Embryonic facial prominence (tissue), 1 donor: ENCODE data around the gene SRSF9.
"Not testable (repeated sequence)": the region's sequence is repeated elsewhere in the genome, so short reads cannot be mapped to it uniquely, and the experiment has no call there.

Source experiments
- DNase-seq: peaks from one replicate; pipeline ENCODE4 v3.0.0-alpha.2; 2016; ENCODE audit errors: extremely low spot score

SRSF9 gene

GRCh38 chr12:120469450-120470149, at the start of gene SRSF9:
Gene SRSF9, minus strand, starts transcription at chr12:120469748. Its CDS starts 139 bp downstream, at chr12:120469609.
- DNase-seq, result peak; percentile 90

- DNase-seq, result not testable (repeated sequence)
Measured at GRCh38 chr12:120519324-120519723, 49.8 kb upstream of the SRSF9 start.

DNA sequence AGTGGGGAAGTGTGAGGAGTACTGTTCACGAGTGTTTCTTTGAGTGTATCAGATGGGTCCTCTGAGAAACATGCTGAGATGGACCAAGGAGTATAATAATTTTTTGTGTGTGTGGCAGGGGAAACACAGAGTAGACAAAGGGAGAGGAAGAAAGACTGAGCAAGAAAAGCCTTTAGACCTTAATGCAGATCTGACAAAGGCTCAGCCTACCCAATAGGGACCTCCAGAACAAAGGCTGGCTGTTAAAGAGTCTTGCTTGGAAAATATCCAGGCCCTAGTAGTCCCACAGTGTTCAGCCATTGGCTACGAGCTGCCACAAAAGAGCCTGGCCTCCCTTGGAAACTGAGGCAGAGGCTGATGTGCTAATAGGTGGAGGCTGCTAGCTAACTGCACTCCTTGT, 45.9 kb upstream of the SRSF9 start:
- no peak for DNase-seq

- DNase-seq, result no peak
Measured at GRCh38 chr12:120514002-120514401, 44.5 kb upstream of the SRSF9 start.

DNA sequence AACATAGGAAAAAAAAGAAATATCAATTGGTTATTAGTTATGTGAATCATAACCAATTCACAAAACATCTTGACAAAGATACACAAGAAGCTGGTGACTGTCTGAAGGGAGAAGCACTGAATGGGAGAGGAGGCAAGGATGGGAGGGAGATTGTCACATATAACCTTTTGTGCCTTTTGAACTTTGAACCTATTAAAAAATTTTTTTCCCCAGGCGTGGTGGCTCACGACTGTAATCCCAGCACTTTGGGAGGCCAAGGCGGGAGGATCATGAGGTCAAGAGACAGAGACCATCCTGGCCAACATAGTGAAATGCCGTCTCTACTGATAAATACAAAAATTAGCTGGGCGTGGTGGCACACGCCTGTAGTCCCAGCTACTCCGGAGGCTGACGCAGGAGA, 39.0 kb upstream of the SRSF9 start:
- DNase-seq, result no peak

GRCh38 chr12:120504587-120504986, 35.0 kb upstream of the SRSF9 start:
- no peak for DNase-seq

DNA sequence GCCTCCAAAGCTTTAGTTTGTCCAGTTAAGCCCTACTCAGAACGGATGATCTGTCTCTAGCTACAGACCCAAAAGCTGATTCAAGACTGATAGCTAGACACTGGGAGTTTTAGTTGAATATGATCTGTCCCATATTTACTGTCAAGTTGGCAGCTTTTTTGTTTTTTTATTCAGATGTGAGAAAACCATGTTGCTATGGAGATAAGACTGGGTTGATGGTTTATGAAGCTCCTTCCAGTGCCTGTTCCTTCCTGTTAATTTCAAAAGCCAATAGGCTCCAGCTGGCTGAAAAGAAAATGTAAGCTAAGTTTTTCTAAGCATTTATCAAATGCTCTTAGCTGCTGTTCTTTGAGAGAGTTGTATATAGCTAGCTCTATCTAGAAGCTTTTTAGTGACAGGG, 31.0 kb upstream of the SRSF9 start:
- DNase-seq, result no peak

DNA sequence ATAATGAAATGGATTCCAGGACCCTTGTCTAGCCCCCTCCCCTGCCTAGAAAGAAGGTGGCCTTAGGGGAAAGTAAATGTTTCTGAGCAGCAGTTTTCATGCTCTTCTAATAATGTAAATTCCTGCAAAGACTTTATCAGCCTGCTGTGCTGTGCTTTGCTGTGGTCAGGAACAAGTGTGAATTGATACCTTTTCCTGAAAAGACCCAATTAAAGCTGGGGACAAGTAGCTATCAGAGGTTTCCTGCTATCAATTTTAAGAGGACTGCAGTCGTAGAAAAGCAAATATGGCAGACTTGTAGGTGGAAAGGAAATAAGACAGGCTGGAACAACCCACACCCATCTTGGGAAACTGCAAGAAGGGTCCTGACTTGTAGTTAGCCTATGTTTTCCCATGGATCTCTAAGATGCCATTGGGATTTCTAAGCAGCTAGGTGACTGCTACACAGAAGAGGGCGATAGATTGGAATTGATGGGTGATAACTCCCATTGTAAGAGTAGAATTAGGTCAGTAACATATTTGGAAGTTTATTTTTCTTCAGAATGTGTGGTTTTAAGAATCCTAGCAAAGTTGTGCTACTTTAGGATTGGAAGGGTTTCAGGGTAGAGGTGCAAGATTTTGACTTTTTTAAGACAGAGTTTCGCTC, 29.4 kb upstream of the SRSF9 start:
- no peak for DNase-seq

DNA sequence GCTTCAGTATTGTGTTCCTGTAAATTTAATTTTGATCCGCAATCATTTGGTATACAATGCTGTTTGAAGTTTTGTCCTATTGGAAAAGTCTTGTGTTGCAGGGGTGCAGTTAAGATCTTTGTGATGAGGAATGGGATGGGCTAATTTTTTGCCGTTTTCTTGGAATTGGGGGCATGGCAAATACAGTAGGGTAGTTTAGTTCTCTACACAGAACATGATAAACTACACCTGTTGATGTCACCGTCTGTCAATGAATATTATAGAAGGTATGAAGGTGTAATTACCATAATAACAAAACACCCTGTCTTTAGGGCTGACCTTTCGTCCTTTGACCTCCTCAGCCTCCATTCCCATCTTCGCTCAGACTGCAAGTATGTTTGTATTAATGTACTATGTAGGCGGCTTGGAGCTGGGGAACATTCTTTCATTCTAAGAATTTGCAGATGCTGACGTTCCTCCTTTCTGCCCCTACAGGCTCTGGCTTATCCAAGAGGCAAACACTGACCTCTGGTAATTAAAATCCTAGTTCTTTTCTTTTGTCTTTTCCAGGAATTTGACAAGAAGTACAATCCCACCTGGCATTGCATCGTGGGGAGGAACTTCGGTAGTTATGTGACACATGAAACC, 28.1 kb upstream of the SRSF9 start:
- no peak for DNase-seq

- DNase-seq, result no peak
Measured at GRCh38 chr12:120496413-120497340, 27.1 kb upstream of the SRSF9 start.

GRCh38 chr12:120495731-120496412, 26.3 kb upstream of the SRSF9 start, which contains the start of gene DYNLL1:
Gene DYNLL1, plus strand, starts transcription at chr12:120496113. Its CDS starts 309 bp downstream, at chr12:120496422.
- DNase-seq, result peak; percentile 93

GRCh38 chr12:120495186-120495730, 25.7 kb upstream of the SRSF9 start:
- no peak for DNase-seq

- no peak for DNase-seq
Measured at GRCh38 chr12:120490833-120491512, 21.4 kb upstream of the SRSF9 start.

DNA sequence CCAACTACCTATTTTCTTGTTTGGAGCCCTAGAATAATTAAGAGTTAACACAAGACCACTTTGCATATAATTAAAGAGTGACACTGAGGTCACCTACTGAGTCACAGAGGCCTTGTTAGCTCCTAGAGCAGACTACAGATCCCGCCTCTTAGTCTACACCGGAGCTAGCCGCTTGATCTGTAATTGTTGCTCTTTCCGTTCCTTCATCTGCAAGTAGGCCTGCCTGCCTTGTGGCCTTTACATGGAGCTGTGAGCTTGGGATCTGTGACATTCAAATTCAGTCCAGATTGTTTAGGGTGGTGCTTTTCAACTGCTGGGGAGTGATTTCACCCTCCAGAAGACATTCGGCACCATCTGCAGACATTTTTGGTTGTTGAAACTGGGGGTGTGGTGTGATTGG, 20.8 kb upstream of the SRSF9 start:
- no peak for DNase-seq

DNA sequence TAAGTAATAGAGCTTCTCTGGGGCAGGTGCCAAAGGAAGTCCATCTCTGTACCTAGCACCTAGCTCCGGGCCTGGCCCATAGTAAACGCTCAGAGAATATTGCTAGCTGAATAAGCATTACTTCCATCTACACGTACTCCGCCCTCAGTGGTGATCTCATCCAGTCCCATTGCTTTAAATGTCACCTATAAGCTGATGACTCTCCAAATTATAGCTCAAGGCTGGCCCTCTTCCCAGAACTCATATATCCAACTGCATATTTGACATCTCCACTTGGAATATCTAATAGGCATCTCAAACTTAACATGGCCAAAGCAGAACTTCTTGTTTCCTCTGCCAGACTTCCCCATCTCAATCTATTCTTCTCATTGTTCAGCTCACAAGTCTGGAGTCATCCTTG, 19.5 kb upstream of the SRSF9 start:
- no peak for DNase-seq

DNA sequence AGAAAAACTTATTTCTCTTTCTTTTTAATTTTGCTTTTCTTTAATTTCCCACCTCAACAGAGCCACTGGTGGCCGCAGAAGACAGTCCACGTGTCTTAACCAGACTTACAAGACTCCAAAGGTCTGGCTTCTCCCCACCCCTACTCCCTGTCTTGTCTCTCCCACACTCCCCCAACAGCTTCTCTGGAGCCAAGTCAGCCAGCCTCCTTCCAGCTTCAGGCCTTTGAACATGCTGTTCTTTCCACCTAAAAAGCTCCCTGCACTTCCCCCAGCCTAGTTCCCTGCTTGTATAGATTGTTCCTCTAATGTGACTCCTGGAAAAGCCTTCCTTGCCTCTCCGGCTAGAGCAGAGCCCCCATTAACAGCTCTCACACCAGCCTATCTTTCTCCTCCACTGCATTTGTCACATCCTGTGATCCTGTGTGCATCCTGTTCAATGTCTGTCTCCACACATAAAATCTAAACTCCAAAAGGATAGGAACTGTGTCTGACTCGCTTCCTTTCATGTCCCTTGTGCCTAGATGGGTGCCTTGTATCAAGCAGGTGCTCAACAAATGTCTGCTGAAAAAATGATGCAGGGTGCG, 18.6 kb upstream of the SRSF9 start:
- no peak for DNase-seq

GRCh38 chr12:120487552-120487951, 18.0 kb upstream of the SRSF9 start:
- DNase-seq, result not testable (repeated sequence)

- DNase-seq, result no peak
Measured at GRCh38 chr12:120485961-120486881, 16.7 kb upstream of the SRSF9 start.

GRCh38 chr12:120483621-120484020, 14.1 kb upstream of the SRSF9 start:
- DNase-seq, result no peak
